Stimulated activated CD4-positive, alpha-beta T cell treated with anti-CD3 and anti-CD28 coated beads, Interleukin-15, amount 100 ng/mL, for 24 hours (primary cell): Measurements from ENCODE around the gene CNTN5.
"Not testable (repeated sequence)": the region's sequence is repeated elsewhere in the genome, so short reads cannot be mapped to it uniquely, and the experiment has no call there.

Experiments
- DNase-seq: peaks from one replicate; pipeline ENCODE4 v3.0.0-alpha.2; 2020

The CNTN5 gene

DNA sequence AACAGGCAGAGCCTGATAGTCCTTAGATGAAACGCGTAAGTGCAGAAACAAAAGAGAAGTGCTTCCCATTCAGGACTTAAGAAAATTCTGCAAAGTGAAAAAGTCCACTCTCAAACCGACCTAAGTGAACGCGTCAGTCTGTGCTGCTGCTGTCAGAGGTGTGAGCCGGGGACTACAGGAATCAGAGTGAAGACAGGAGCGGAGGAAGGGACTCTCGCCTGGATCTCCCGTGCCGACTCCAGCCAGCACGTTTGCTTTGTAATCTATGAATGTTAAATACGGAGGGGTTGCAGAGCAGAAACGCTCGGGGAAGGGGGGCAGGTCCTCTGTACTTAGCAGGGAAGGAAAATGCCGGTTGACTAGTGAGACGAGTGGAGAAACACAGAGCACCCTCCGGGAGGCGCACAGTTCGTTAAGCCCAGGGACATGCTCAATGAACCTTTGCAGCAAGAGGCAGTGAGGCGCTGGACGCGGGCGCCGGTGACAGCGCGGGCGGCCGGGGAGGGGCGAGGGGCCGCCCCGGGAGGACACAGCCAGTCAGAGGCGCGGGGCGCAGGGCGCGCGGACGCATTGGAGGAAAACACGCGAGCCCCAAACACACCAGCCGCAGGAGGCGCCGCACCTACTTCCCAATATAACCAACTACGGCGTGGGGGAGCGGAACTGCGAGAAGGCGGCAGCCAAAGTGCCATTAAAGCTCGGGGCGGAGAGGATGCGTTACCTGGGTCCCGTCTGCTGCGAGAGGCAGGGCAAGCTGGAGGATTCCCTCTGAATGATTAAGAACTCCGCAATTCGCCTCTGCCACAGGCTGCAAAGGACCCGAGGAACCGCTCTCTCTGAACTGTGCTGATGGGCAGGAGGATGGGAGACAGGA is at the start of gene CNTN5:
CNTN5 (plus strand) TSS at position 598 of the 874 bp plus-strand sequence.
- peak; percentile 42 for DNase-seq

DNA sequence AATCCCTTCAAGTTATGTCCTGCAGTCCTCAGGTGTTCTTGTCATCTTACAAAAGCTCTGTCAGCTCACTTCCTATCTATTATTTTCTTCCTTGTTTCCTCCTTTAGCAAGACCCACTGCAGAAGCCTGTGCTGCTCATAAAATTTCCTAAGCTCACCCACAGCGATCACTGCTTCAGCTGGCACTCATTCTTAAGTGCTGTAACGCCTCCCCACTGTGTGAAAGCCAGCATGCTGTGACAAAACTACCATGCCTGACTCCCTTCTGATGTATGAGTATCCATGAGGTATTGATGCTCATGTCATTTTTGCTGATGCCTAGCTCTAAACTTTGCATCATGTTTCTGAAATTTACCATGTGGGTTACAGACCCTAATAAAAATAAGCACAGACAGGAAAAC is 41.5 kb upstream of the CNTN5 start:
- DNase-seq, result no peak

- DNase-seq, result no peak
These were observed 4.9 kb upstream of the CNTN5 start for GRCh38 chr11:99015634-99016454.

GRCh38 chr11:99019696-99020095 is 1.1 kb upstream of the CNTN5 start:
- no peak for DNase-seq

DNA sequence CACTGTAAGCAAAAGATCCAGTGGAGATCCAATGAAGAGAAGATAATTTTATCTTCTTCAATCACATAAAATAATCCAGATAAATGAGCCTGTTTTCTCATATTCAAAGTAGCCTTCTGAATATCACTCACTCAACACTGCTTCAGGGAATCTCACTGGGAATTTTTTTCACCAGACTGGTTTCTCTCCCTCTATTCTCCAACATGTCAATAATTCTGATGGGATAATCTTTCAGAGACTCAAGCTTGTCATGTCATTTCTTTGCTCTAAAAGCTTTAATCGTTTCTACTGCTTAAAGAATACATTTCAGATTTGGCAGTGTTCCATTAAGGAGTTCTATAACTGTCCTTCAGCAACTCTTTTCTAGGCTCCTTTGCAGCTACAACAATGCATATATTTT is 16.3 kb downstream of the CNTN5 start:
- no peak for DNase-seq

DNA sequence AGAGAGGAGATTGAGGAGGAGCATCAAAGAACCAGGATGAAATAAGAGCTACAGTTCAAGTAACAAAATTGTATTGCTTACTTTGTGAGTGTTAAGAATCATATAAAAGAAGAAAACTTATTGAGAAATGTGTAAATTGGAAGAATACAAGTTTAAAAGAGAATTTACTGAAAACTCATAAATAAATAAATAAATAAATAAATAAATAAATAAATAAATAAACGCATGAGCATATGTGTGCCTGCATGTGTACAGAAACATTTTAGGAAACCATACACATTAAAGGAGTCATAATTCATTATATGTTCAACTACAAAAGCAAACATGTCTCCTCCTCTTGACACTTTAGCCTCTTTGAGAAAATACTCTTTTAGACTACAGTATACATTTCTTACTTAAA is 42.6 kb downstream of the CNTN5 start:
- no peak for DNase-seq

- DNase-seq, result no peak
These were observed 44.4 kb downstream of the CNTN5 start for GRCh38 chr11:99065121-99065520.

- DNase-seq, result no peak
These were observed 46.0 kb downstream of the CNTN5 start for GRCh38 chr11:99066618-99067317.

DNA sequence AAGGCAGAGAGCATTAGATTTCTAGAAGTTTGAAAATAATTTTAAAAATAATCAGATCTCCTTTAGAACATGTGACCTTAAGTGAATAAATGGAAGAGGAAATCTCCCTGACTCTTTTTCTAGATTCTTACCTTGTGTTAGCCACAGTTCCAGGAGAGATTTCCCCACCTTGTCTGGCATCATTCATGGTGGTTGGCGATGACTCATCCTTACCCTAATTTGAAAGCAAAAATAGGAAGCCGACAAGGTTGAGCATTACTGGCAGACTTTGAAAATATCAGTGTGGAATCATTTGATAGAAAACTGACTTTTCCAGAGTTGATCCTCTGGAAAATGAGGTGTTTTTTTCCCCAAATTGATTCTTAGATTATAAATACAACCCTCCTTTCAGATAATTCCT is 48.1 kb downstream of the CNTN5 start:
- DNase-seq, result no peak

- DNase-seq, result no peak
These were observed 49.2 kb downstream of the CNTN5 start for GRCh38 chr11:99069856-99070444.

GRCh38 chr11:99079576-99079975 is 58.8 kb downstream of the CNTN5 start:
- DNase-seq, result no peak

DNA sequence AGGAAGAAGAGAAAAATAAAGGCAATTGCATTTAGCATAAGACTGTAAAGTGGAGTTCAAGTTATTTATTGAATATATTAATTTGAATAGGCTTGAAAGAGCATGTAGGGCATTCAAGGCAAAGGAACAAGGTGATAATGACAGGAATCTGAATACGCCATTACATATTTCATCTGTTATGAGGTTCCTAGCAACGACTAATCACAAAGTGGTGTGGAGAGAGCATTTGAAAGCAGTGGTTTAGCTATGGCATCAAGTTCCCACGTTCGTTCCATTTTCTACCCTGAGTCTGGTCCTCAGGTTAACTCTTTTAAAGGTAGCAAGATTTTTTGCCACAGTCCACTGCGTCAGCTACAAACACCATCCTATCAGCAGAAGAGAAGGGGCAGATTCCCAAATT is 59.4 kb downstream of the CNTN5 start:
- no peak for DNase-seq

DNA sequence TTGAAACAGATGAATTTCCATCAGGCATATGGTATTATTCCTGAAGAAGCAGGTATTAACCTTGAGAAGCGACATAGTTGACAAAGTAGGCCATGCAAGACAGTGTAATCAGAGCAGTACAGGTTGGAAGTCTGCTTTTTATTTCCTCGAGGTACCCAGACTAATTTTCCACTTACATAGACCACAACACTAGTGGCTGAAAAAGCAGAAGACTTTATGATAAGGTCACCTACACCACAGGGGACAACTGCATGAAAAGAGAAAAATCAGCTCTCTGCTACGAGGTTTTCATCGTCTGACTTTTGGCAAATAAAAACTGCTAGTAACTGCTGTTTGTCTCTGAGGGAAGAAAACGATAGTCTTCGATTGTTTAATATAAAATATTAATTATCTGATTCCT is 77.5 kb downstream of the CNTN5 start:
- no peak for DNase-seq

DNA sequence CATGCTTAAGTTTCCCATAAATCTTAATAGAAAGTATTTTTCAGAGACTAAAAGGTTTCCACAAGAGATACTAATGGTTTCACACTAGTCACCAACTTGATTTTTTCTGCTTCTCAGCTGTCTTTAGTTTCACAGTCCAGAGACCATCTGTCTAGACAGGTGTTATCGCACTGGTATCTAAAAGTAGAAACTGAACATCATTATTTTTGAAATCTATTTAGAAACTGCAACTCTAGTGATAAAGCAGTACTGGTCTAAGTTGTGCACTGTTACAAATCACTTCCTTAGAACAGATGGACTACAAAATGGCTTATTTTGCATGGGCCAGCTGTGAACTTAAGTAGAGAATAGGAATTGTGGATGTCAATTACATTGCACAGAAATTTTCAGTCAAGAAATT is 78.0 kb downstream of the CNTN5 start:
- no peak for DNase-seq

DNA sequence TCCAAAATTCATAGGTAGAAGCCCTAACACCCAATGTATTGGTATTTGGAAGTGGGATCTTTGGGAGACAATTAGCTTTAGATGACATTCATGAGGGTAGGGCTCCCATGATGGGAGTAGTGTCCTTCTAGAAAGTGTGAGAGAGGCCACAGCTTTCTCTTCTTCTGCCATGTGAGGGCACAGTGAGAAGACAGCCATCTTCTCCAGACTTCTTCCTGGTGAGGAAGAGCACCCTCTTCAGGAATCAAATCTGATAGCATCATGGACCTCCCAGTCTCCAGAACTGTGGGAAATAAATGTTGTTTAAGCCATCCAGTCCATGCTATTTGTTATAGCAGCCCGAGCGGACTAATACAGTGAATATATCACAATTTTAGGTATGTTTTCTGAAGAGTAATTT is 96.9 kb downstream of the CNTN5 start:
- no peak for DNase-seq

- not testable (repeated sequence) for DNase-seq
These were observed 113.1 kb downstream of the CNTN5 start for GRCh38 chr11:99133862-99134261.

DNA sequence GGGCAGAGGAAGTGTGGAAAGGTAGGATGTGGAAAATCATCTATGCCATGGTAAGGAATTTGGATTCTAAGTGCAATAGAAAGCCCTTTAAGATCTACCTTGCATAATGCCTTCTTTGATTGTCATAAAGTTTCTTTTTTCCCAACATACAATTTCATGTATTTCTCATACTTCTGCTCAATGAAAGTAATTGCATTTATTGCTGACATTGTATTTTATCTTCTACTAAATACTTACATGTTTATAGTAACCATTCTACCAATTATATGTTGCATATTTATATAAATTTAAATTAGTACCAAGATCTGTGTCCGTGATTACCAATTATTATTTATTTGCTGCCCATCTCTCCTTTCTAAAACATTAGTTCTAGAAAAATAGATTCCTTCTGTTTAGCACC is 114.8 kb downstream of the CNTN5 start:
- no peak for DNase-seq

GRCh38 chr11:99142237-99142636 is 121.5 kb downstream of the CNTN5 start:
- DNase-seq, result no peak

GRCh38 chr11:99148352-99148751 is 127.6 kb downstream of the CNTN5 start:
- DNase-seq, result no peak

DNA sequence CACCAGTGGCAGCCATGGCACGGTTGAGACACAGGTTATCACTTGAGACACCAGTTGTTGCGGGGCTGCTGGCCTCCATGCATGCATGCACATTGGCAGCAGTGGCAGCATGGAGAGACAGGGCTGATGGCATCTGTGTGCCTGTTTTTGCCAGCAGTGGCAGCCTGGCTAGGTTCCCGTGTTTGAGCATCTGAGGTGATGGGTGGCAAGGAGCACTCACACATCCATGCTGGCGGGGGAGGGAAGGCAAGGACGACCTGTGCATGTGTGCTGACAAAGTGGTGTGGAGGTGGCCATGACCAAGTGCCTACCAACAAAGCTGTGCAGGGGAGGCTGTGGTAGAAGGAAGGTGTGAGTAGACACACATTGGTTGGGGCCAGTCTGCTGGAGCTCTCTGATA is 133.5 kb downstream of the CNTN5 start:
- DNase-seq, result no peak

DNA sequence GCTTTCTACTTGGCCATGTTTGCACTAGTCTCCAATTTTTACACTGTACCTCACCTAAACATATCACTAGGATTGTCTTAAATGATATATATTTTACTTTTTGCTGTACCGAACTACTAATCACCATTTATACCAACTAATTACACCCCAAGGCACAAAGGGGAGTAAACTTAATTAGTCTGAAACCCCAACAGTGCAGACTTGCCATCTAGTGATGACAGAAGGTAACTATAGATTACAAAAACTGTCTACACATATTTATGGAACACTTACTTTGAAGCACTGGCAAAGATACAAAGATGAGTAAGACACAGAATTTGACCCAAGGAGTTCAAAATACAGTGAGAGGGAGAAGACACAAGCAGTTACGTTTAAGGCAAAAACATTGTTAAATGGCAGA is 139.7 kb downstream of the CNTN5 start:
- no peak for DNase-seq

DNA sequence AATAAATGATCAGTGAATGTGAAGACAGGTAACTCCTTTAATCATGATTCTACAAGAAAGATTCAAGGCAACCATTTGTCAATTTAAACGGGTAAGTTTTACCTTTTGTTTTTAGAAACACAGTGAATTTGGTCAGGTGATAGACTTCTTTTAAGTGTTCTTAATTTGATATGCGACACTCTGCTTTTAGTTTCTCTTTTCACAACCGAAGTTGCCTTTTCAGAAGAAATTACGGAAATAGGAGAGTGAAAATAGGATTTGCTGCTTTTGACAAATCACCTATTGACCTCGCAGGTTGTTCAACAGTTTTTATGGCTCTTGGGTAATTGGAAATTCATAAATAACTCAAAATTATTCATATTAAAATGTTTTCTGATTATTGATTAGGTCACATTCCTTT is 142.1 kb downstream of the CNTN5 start:
- no peak for DNase-seq

GRCh38 chr11:99170591-99170990 is 149.8 kb downstream of the CNTN5 start:
- no peak for DNase-seq
